SK-N-SH treated with all-trans-retinoic acid at 6 μM for 48 hours (cell line): Measurements from ENCODE around the gene PPCS.

Experiments used
- ATAC-seq: fragments of 200-7000 bp; cut with Tn5 transposase; 3 replicates; pipeline ENCODE4 v1.9.1; 2020; ENCODE audit warnings: mild to moderate bottlenecking, moderate library complexity
- ESRRG ChIP-seq: fragments of 250-450 bp; sonication (Bioruptor Pico); IDR thresholded peaks from 2 replicates; pipeline ENCODE4 v1.6.1; 2021; ENCODE audit warnings: mild to moderate bottlenecking
- GLIS3 ChIP-seq: fragments of 250-450 bp; sonication (Bioruptor Pico); IDR thresholded peaks from 2 replicates; pipeline ENCODE4 v1.5.0; 2020; ENCODE audit warnings: mild to moderate bottlenecking, moderate library complexity
- ISL1 ChIP-seq: fragments of 250-450 bp; sonication (Bioruptor Pico); IDR thresholded peaks from 2 replicates; pipeline ENCODE4 v2.1.2; 2022; ENCODE audit warnings: mild to moderate bottlenecking, moderate library complexity
- OSR1 ChIP-seq: fragments of 250-450 bp; sonication (Bioruptor Pico); IDR thresholded peaks from 2 replicates; pipeline ENCODE4 v1.8.0; 2022; ENCODE audit warnings: moderate library complexity, mild to moderate bottlenecking, inconsistent platforms
- PPARA ChIP-seq: fragments of 250-450 bp; sonication (Bioruptor Pico); IDR thresholded peaks from 2 replicates; pipeline ENCODE4 v1.5.0; 2020; ENCODE audit warnings: mild to moderate bottlenecking, borderline replicate concordance
- TOX ChIP-seq: fragments of 250-450 bp; sonication (Bioruptor Pico); IDR thresholded peaks from 2 replicates; pipeline ENCODE4 v1.8.0; 2021; ENCODE audit warnings: mild to moderate bottlenecking, moderate library complexity, borderline replicate concordance
- ZFP3 ChIP-seq: fragments of 250-450 bp; sonication (Bioruptor Pico); IDR thresholded peaks from 2 replicates; pipeline ENCODE4 v1.5.0; 2020; ENCODE audit warnings: mild to moderate bottlenecking, moderate library complexity
- ZNF70 ChIP-seq: fragments of 450-650 bp; formaldehyde crosslinking; IDR thresholded peaks from 2 replicates; pipeline ENCODE4 v1.5.0; 2020; ENCODE audit warnings: mild to moderate bottlenecking, moderate library complexity
- ZNF8 ChIP-seq: fragments of 450-650 bp; formaldehyde crosslinking; IDR thresholded peaks from 2 replicates; pipeline ENCODE4 v1.5.0; 2020; ENCODE audit warnings: mild to moderate bottlenecking, moderate library complexity
- TF ChIP-seq, protein P1 (sequence below): fragments of 250-450 bp; sonication (Bioruptor Pico); IDR thresholded peaks from 2 replicates; pipeline ENCODE4 v1.8.0; 2021; ENCODE audit warnings: low read depth, mild to moderate bottlenecking, moderate library complexity, borderline replicate concordance
- TF ChIP-seq, protein P2 (sequence below): fragments of 250-450 bp; sonication (Bioruptor Pico); IDR thresholded peaks from 2 replicates; pipeline ENCODE4 v1.5.0; 2020; ENCODE audit warnings: mild to moderate bottlenecking, moderate library complexity
- TF ChIP-seq, protein P3 (sequence below): fragments of 250-450 bp; sonication (Bioruptor Pico); IDR thresholded peaks from 2 replicates; pipeline ENCODE4 v1.5.1; 2021; ENCODE audit warnings: mild to moderate bottlenecking, moderate library complexity
- TF ChIP-seq, protein P4 (sequence below): fragments of 250-450 bp; sonication (Bioruptor Pico); IDR thresholded peaks from 2 replicates; pipeline ENCODE4 v1.8.0; 2020; ENCODE audit warnings: mild to moderate bottlenecking, moderate library complexity, borderline replicate concordance
- TF ChIP-seq, protein P5 (sequence below): fragments of 250-450 bp; sonication (Bioruptor Pico); IDR thresholded peaks from 2 replicates; pipeline ENCODE4 v1.5.1; 2020; ENCODE audit warnings: low read depth, mild to moderate bottlenecking, moderate library complexity

PPCS gene

DNA sequence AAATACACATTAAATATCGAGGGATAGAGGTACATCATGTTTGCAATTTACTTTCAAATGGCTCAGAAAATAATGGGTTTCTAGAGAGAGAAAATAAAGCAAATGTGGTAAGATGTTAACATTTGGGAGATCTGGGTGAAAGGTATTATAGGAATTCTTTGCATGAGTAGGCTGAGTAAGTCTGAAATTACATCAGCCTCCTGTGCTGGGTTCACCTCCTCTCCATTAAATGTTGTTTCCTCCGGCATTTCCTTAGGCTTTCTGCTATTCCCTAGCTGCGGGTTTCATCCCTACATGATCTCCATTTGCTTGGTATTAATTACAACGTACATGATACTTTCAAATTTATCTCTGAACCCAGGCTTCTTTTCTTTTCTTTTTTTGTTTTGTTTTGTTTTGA, 32.1 kb upstream of the PPCS start:
- ATAC-seq, result no peak
- TF ChIP-seq ISL1 (CRISPR knock-in tag), result no peak
- no peak for TF ChIP-seq OSR1
- TF ChIP-seq, protein P1, sequence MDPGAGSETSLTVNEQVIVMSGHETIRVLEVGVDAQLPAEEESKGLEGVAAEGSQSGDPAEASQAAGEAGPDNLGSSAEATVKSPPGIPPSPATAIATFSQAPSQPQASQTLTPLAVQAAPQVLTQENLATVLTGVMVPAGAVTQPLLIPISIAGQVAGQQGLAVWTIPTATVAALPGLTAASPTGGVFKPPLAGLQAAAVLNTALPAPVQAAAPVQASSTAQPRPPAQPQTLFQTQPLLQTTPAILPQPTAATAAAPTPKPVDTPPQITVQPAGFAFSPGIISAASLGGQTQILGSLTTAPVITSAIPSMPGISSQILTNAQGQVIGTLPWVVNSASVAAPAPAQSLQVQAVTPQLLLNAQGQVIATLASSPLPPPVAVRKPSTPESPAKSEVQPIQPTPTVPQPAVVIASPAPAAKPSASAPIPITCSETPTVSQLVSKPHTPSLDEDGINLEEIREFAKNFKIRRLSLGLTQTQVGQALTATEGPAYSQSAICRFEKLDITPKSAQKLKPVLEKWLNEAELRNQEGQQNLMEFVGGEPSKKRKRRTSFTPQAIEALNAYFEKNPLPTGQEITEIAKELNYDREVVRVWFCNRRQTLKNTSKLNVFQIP, result no peak
- TF ChIP-seq, all 23 proteins: peak for 0

DNA sequence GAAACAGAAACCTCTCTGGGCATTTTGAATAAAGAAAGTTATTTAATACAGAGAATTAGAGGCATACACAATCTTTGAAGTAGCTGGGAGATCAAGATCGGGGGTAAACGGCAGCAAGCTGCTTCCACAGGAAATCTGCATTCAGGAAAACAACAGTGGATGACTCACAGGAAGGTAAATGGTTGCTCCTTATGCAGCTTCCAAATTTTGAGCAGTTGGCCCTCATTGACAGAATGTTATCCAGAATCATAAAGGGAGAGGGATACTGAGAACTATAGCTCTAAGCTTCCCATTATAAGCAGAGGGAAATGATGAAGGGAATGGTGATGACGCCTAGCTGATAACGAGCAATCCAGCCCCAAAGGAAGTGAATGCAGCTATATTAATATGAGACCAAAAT, 29.1 kb upstream of the PPCS start:
- TF ChIP-seq ZNF8 (CRISPR knock-in tag) (no peak), ZFP3 (no peak), ESRRG (no peak)
- TF ChIP-seq, protein P1, result no peak
- TF ChIP-seq, protein P2, sequence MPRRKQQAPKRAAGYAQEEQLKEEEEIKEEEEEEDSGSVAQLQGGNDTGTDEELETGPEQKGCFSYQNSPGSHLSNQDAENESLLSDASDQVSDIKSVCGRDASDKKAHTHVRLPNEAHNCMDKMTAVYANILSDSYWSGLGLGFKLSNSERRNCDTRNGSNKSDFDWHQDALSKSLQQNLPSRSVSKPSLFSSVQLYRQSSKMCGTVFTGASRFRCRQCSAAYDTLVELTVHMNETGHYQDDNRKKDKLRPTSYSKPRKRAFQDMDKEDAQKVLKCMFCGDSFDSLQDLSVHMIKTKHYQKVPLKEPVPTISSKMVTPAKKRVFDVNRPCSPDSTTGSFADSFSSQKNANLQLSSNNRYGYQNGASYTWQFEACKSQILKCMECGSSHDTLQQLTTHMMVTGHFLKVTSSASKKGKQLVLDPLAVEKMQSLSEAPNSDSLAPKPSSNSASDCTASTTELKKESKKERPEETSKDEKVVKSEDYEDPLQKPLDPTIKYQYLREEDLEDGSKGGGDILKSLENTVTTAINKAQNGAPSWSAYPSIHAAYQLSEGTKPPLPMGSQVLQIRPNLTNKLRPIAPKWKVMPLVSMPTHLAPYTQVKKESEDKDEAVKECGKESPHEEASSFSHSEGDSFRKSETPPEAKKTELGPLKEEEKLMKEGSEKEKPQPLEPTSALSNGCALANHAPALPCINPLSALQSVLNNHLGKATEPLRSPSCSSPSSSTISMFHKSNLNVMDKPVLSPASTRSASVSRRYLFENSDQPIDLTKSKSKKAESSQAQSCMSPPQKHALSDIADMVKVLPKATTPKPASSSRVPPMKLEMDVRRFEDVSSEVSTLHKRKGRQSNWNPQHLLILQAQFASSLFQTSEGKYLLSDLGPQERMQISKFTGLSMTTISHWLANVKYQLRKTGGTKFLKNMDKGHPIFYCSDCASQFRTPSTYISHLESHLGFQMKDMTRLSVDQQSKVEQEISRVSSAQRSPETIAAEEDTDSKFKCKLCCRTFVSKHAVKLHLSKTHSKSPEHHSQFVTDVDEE (CRISPR knock-in tag), result no peak
- TF ChIP-seq, protein P3, sequence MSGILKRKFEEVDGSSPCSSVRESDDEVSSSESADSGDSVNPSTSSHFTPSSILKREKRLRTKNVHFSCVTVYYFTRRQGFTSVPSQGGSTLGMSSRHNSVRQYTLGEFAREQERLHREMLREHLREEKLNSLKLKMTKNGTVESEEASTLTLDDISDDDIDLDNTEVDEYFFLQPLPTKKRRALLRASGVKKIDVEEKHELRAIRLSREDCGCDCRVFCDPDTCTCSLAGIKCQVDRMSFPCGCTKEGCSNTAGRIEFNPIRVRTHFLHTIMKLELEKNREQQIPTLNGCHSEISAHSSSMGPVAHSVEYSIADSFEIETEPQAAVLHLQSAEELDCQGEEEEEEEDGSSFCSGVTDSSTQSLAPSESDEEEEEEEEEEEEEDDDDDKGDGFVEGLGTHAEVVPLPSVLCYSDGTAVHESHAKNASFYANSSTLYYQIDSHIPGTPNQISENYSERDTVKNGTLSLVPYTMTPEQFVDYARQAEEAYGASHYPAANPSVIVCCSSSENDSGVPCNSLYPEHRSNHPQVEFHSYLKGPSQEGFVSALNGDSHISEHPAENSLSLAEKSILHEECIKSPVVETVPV, result no peak

DNA sequence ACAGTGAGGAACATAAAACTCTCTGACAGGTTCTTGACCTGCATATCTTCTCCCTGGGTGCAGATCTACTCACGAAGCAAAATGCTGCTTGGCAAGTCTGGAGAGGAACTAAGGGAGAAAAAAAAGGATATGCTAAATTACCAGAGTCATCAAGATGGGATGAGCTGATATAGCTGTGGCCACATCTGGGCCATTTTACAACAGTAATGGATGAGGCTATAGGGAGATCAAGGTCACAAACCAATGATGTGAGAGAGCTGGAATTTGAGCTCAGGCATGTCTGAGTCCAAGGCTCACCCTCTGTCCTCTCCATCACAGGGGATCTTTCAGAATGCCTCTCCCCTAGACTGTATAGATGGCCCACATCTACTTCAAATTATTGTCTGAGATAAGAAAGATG, 26.7 kb upstream of the PPCS start:
- TF ChIP-seq GLIS3 (CRISPR knock-in tag) (no peak), ZNF70 (CRISPR knock-in tag) (no peak), ZFP3 (no peak), ESRRG (no peak), OSR1 (no peak), ISL1 (CRISPR knock-in tag) (no peak), PPARA (CRISPR knock-in tag) (no peak), TOX (CRISPR knock-in tag) (no peak)
- TF ChIP-seq, protein P1, result no peak
- TF ChIP-seq, protein P2 (CRISPR knock-in tag), result no peak
- TF ChIP-seq, protein P3, result no peak
- TF ChIP-seq, protein P4, sequence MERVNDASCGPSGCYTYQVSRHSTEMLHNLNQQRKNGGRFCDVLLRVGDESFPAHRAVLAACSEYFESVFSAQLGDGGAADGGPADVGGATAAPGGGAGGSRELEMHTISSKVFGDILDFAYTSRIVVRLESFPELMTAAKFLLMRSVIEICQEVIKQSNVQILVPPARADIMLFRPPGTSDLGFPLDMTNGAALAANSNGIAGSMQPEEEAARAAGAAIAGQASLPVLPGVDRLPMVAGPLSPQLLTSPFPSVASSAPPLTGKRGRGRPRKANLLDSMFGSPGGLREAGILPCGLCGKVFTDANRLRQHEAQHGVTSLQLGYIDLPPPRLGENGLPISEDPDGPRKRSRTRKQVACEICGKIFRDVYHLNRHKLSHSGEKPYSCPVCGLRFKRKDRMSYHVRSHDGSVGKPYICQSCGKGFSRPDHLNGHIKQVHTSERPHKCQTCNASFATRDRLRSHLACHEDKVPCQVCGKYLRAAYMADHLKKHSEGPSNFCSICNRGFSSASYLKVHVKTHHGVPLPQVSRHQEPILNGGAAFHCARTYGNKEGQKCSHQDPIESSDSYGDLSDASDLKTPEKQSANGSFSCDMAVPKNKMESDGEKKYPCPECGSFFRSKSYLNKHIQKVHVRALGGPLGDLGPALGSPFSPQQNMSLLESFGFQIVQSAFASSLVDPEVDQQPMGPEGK (CRISPR knock-in tag), result no peak
- TF ChIP-seq, protein P5, sequence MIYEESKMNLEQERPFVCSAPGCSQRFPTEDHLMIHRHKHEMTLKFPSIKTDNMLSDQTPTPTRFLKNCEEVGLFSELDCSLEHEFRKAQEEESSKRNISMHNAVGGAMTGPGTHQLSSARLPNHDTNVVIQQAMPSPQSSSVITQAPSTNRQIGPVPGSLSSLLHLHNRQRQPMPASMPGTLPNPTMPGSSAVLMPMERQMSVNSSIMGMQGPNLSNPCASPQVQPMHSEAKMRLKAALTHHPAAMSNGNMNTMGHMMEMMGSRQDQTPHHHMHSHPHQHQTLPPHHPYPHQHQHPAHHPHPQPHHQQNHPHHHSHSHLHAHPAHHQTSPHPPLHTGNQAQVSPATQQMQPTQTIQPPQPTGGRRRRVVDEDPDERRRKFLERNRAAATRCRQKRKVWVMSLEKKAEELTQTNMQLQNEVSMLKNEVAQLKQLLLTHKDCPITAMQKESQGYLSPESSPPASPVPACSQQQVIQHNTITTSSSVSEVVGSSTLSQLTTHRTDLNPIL, result no peak
- ATAC-seq, result no peak

More for the DNA sequence above, 29.1 kb upstream of the PPCS start:
- no peak for ATAC-seq
